Measurements from ENCODE around the gene PCED1A.

DNA sequence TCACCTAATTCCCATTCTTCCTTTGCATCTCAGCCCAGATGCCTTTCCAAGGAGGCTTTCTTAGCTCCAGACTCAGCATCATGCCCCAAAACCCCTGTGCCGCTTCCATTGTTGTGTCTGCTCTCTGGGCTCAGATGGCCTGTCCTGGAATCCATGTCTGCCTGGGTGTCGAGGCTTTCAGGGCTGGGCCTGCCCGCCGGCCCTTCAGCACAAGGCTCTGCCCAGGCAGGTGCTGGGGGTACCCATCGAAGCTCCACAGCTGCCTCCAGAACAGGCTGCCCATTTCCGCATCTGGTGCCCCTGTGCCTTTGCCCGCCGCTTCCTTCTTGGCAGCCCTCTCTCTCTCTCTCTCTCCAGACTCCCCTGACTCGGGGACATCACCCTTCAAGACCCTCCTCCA is 41.2 kb downstream of the PCED1A start:
- TF ChIP-seq, protein P1, sequence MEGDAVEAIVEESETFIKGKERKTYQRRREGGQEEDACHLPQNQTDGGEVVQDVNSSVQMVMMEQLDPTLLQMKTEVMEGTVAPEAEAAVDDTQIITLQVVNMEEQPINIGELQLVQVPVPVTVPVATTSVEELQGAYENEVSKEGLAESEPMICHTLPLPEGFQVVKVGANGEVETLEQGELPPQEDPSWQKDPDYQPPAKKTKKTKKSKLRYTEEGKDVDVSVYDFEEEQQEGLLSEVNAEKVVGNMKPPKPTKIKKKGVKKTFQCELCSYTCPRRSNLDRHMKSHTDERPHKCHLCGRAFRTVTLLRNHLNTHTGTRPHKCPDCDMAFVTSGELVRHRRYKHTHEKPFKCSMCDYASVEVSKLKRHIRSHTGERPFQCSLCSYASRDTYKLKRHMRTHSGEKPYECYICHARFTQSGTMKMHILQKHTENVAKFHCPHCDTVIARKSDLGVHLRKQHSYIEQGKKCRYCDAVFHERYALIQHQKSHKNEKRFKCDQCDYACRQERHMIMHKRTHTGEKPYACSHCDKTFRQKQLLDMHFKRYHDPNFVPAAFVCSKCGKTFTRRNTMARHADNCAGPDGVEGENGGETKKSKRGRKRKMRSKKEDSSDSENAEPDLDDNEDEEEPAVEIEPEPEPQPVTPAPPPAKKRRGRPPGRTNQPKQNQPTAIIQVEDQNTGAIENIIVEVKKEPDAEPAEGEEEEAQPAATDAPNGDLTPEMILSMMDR (IDR thresholded peaks at IDR 0.05; ENCODE audit: low read length): no peak
- TF ChIP-seq EZH2 (IDR thresholded peaks at IDR 0.05; ENCODE audit: borderline replicate concordance, low read length): no peak

Measured in OCI-LY1 (cell line).